Measurements from ENCODE around the gene TFF3.

- TF ChIP-seq CTCF (conservative IDR thresholded peaks at IDR 0.05): no peak
- no peak for TF ChIP-seq ZFX (IDR thresholded peaks at IDR 0.05)
Observed at GRCh38 chr21:42321845-42322244, 6.6 kb upstream of the TFF3 start.

All from C4-2B (cell line).